ENCODE data around the gene SEC22C.

The SEC22C gene

DNA sequence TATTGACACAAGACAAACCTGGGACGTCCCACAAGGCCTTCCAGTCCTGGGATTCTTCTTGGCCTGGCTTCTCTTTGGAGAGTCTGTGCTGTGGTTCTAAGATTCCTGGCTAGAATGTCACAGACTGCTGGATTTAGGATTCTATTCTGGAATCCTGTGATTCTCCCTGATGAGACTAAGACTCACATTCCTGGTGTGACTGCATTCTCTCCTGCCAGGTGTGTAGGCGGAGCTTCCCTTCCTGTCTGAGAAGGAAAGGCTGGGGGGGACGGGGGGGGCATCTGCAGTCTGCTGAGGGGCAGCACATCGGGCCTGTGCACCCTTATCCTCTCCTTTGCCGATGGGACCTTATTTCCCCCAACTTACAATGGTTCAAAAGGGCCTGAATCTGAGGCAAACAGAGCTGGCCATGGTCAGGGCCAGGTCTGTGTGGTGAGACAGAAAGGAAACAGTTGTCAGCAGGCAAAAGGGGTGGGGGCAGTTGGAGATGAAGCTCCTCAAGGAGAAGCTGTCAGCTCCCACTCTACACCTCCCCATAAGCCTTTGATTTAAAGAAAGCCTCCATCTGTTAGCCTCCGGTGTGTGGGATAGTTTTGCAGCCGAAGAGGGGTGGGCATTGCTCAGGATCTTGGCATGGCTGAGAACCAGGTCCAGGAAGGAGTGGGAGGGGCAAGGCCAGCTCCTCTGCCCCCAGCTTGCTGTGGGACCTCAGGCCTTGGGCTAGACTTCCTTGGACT, 48.4 kb downstream of the SEC22C start:
- H4K91ac ChIP-seq (ENCODE audit: low read depth, low read length): no peak overlapping the region
- H3K14ac ChIP-seq (ENCODE audit: low read length): no peak overlapping the region
- H3K79me1 ChIP-seq (ENCODE audit: low read length): no peaks in the 10 kb centered on the region
- peak overlapping the region; percentile 32 for H2AK5ac ChIP-seq (ENCODE audit: low read length)
- no peak overlapping the region for H2BK12ac ChIP-seq (ENCODE audit: low read length)
- no peak overlapping the region for H3K27ac ChIP-seq (ENCODE audit: low read depth, low read length)
- peaks cover 14% of the 10 kb centered on the region in 2 experiments for H3K4me1 ChIP-seq (ENCODE audit: control insufficient read depth in 1 of 2, insufficient read depth in 2 of 2, low read length in 2 of 2)
- H3K9ac ChIP-seq (ENCODE audit: low read length): no peak overlapping the region
- H3K79me2 ChIP-seq (ENCODE audit: control insufficient read depth, insufficient read depth, low read length, poor library complexity): no peaks in the 10 kb centered on the region
- no peaks in the 10 kb centered on the region for H3K9me3 ChIP-seq (ENCODE audit: insufficient read depth, low read depth, low read length)
- H3K18ac ChIP-seq (ENCODE audit: low read length): no peak overlapping the region
- no peak overlapping the region for H2AFZ ChIP-seq (ENCODE audit: insufficient read depth, low read length, poor library complexity)
- peak; percentile 22 to 58 for DNase-seq
- no peaks in the 10 kb centered on the region for H3K36me3 ChIP-seq (ENCODE audit: control insufficient read depth in 1 of 2, insufficient read depth in 2 of 2, low read length in 2 of 2)
- no peak overlapping the region for H4K12ac ChIP-seq (ENCODE audit: low read depth, low read length)
- WGBS (ENCODE audit: extremely low coverage, insufficient coverage, insufficient read length): no CpG with 5 or more reads among the region's 7 CpGs
- H4K8ac ChIP-seq (ENCODE audit: low read depth, low read length): no peak overlapping the region
- no peak overlapping the region for H3K4me3 ChIP-seq (ENCODE audit: low read depth, low read length)
- no peak overlapping the region for H2BK120ac ChIP-seq (ENCODE audit: insufficient read depth, low read length, poor library complexity)
- no peak overlapping the region for H2BK5ac ChIP-seq (ENCODE audit: low read depth, low read length, poor library complexity)
- H3K27me3 ChIP-seq (ENCODE audit: insufficient read depth, low read length): no peaks in the 10 kb centered on the region
- H3K4me2 ChIP-seq (ENCODE audit: low read length): no peak overlapping the region
- no peak overlapping the region for H3K4ac ChIP-seq (ENCODE audit: low read depth, low read length)
- H3K23ac ChIP-seq (ENCODE audit: low read length): no peak overlapping the region

DNA sequence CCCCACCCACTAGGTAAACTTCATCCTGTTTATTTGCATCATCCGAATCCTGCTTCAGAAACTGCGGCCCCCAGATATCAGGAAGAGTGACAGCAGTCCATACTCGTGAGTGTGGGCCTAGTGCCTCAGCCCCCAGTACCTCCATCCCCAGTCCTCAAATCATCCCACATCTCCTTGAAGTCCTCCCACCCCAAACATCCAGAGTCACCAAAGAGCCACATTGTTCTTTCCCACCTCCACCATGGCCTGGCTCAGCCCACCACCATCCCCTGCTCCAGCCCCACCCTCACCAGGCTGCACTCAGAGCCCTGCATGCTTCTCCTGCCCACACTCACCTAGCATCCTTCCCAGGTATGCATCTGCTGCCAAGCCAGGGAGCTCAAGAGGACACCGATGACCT, 49.5 kb downstream of the SEC22C start:
- Histone ChIP-seq H3K36me3 (ENCODE audit: control insufficient read depth in 1 of 2, insufficient read depth in 2 of 2, low read length in 2 of 2) (no peaks in the 10 kb centered on the region), H3K27me3 (ENCODE audit: insufficient read depth, low read length) (no peaks in the 10 kb centered on the region), H4K8ac (ENCODE audit: low read depth, low read length) (no peak overlapping the region), H3K4me3 (ENCODE audit: low read depth, low read length) (no peak overlapping the region), H2AFZ (ENCODE audit: insufficient read depth, low read length, poor library complexity) (no peak overlapping the region), H2AK5ac (ENCODE audit: low read length) (no peak overlapping the region), H2BK12ac (ENCODE audit: low read length) (no peak overlapping the region), H3K79me2 (ENCODE audit: control insufficient read depth, insufficient read depth, low read length, poor library complexity) (no peaks in the 10 kb centered on the region), H4K12ac (ENCODE audit: low read depth, low read length) (no peak overlapping the region), H3K4me2 (ENCODE audit: low read length) (no peak overlapping the region), H2BK5ac (ENCODE audit: low read depth, low read length, poor library complexity) (no peak overlapping the region), H3K4me1 (ENCODE audit: control insufficient read depth in 1 of 2, insufficient read depth in 2 of 2, low read length in 2 of 2) (peaks cover 14% of the 10 kb centered on the region in 2 experiments), H3K23ac (ENCODE audit: low read length) (no peak overlapping the region), H2BK120ac (ENCODE audit: insufficient read depth, low read length, poor library complexity) (no peak overlapping the region), H3K9me3 (ENCODE audit: insufficient read depth, low read depth, low read length) (no peaks in the 10 kb centered on the region), H3K14ac (ENCODE audit: low read length) (no peak overlapping the region), H3K9ac (ENCODE audit: low read length) (no peak overlapping the region), H4K91ac (ENCODE audit: low read depth, low read length) (no peak overlapping the region), H3K79me1 (ENCODE audit: low read length) (no peaks in the 10 kb centered on the region), H3K27ac (ENCODE audit: low read depth, low read length) (no peak overlapping the region), H3K18ac (ENCODE audit: low read length) (no peak overlapping the region), H3K4ac (ENCODE audit: low read depth, low read length) (no peak overlapping the region)
- WGBS (ENCODE audit: extremely low coverage, insufficient coverage, insufficient read length): no CpG with 5 or more reads among the region's 4 CpGs
- DNase-seq: no peak

GRCh38 chr3:42531470-42531869, 50.3 kb downstream of the SEC22C start:
- Histone ChIP-seq H3K79me2 (ENCODE audit: control insufficient read depth, insufficient read depth, low read length, poor library complexity) (no peaks in the 10 kb centered on the region), H2AK5ac (ENCODE audit: low read length) (no peak overlapping the region), H3K14ac (ENCODE audit: low read length) (no peak overlapping the region), H3K4ac (ENCODE audit: low read depth, low read length) (no peak overlapping the region), H3K27ac (ENCODE audit: low read depth, low read length) (no peak overlapping the region), H3K23ac (ENCODE audit: low read length) (no peak overlapping the region), H3K9me3 (ENCODE audit: insufficient read depth, low read depth, low read length) (no peaks in the 10 kb centered on the region), H2BK120ac (ENCODE audit: insufficient read depth, low read length, poor library complexity) (no peak overlapping the region), H2BK5ac (ENCODE audit: low read depth, low read length, poor library complexity) (no peak overlapping the region), H4K91ac (ENCODE audit: low read depth, low read length) (no peak overlapping the region), H3K9ac (ENCODE audit: low read length) (no peak overlapping the region), H2AFZ (ENCODE audit: insufficient read depth, low read length, poor library complexity) (no peak overlapping the region), H4K8ac (ENCODE audit: low read depth, low read length) (no peak overlapping the region), H3K36me3 (ENCODE audit: control insufficient read depth in 1 of 2, insufficient read depth in 2 of 2, low read length in 2 of 2) (no peaks in the 10 kb centered on the region), H3K27me3 (ENCODE audit: insufficient read depth, low read length) (no peaks in the 10 kb centered on the region), H3K79me1 (ENCODE audit: low read length) (no peaks in the 10 kb centered on the region), H4K12ac (ENCODE audit: low read depth, low read length) (no peak overlapping the region), H3K4me1 (ENCODE audit: control insufficient read depth in 1 of 2, insufficient read depth in 2 of 2, low read length in 2 of 2) (peaks cover 14% of the 10 kb centered on the region in 2 experiments), H3K4me2 (ENCODE audit: low read length) (no peak overlapping the region), H2BK12ac (ENCODE audit: low read length) (no peak overlapping the region), H3K4me3 (ENCODE audit: low read depth, low read length) (no peak overlapping the region), H3K18ac (ENCODE audit: low read length) (no peak overlapping the region)
- no peak for DNase-seq
- WGBS (ENCODE audit: extremely low coverage, insufficient coverage, insufficient read length): no CpG with 5 or more reads among the region's 6 CpGs

DNA sequence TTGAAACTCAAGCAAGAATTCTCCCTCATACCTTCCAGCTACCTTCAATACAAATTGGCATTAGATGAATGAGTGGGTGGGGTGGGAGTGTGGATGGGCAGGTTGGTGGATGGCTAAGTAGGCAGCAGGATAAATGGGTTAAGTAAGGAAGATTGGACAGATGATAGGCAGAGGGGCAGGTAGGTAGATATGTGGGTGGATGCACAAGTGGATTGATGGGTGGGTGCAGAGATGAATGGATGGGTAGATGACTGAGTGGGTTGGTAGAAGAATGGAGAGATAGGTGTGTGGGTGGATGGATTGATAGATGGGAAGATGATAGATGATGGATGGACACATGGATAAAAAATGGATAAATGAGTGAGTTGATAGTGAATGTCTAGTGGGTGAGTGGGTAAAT, 51.7 kb downstream of the SEC22C start:
- Histone ChIP-seq H3K23ac (ENCODE audit: low read length) (no peak overlapping the region), H3K27me3 (ENCODE audit: insufficient read depth, low read length) (no peaks in the 10 kb centered on the region), H2AFZ (ENCODE audit: insufficient read depth, low read length, poor library complexity) (no peak overlapping the region), H4K8ac (ENCODE audit: low read depth, low read length) (no peak overlapping the region), H3K9me3 (ENCODE audit: insufficient read depth, low read depth, low read length) (no peaks in the 10 kb centered on the region), H3K14ac (ENCODE audit: low read length) (no peak overlapping the region), H2BK5ac (ENCODE audit: low read depth, low read length, poor library complexity) (no peak overlapping the region), H2BK12ac (ENCODE audit: low read length) (no peak overlapping the region), H4K91ac (ENCODE audit: low read depth, low read length) (no peak overlapping the region), H4K12ac (ENCODE audit: low read depth, low read length) (no peak overlapping the region), H3K27ac (ENCODE audit: low read depth, low read length) (no peak overlapping the region), H3K79me2 (ENCODE audit: control insufficient read depth, insufficient read depth, low read length, poor library complexity) (no peaks in the 10 kb centered on the region), H3K18ac (ENCODE audit: low read length) (no peak overlapping the region), H3K4me1 (ENCODE audit: control insufficient read depth in 1 of 2, insufficient read depth in 2 of 2, low read length in 2 of 2) (peaks cover 14% of the 10 kb centered on the region in 2 experiments), H2BK120ac (ENCODE audit: insufficient read depth, low read length, poor library complexity) (no peak overlapping the region), H3K79me1 (ENCODE audit: low read length) (no peaks in the 10 kb centered on the region), H3K4me3 (ENCODE audit: low read depth, low read length) (no peak overlapping the region), H3K9ac (ENCODE audit: low read length) (no peak overlapping the region), H3K36me3 (ENCODE audit: control insufficient read depth in 1 of 2, insufficient read depth in 2 of 2, low read length in 2 of 2) (no peaks in the 10 kb centered on the region), H3K4me2 (ENCODE audit: low read length) (no peak overlapping the region), H3K4ac (ENCODE audit: low read depth, low read length) (no peak overlapping the region), H2AK5ac (ENCODE audit: low read length) (no peak overlapping the region)
- no peak for DNase-seq

Data from trophoblast cell (in vitro differentiated cells and primary cell).